HG03097 (cell line): ENCODE results near the gene ZDHHC5.
"Not testable (repeated sequence)": the region's sequence is repeated elsewhere in the genome, so short reads cannot be mapped to it uniquely, and the experiment has no call there.

Experiments used
- ATAC-seq: cut with Tn5 transposase; IDR thresholded peaks from one replicate; pipeline ENCODE4 v1.9.1; 2021; ENCODE audit not compliant: unreplicated experiment, low FRiP score

ZDHHC5 gene

GRCh38 chr11:57644748-57645688, 22.9 kb upstream of the ZDHHC5 start:
- no peak for ATAC-seq

GRCh38 chr11:57645689-57646085, 22.2 kb upstream of the ZDHHC5 start:
- no peak for ATAC-seq

GRCh38 chr11:57646194-57646798, 21.6 kb upstream of the ZDHHC5 start:
- no peak for ATAC-seq

GRCh38 chr11:57646799-57647303, 21.1 kb upstream of the ZDHHC5 start:
- no peak for ATAC-seq

GRCh38 chr11:57647372-57647771, 20.5 kb upstream of the ZDHHC5 start:
- ATAC-seq: no peak

GRCh38 chr11:57647960-57648800, 19.7 kb upstream of the ZDHHC5 start:
- no peak for ATAC-seq

GRCh38 chr11:57648801-57649735, 18.8 kb upstream of the ZDHHC5 start:
- no peak for ATAC-seq

- no peak for ATAC-seq
Observed at GRCh38 chr11:57649826-57650738, 17.8 kb upstream of the ZDHHC5 start, which contains the start of gene YPEL4. TSS of gene YPEL4 (minus strand) at chr11:57649912. CDS start at chr11:57647107, 2,805 bp downstream.

- no peak for ATAC-seq
Observed at GRCh38 chr11:57650739-57651090, 17.2 kb upstream of the ZDHHC5 start.

- no peak for ATAC-seq
Observed at GRCh38 chr11:57651408-57651807, 16.5 kb upstream of the ZDHHC5 start.

- not testable (repeated sequence) for ATAC-seq
Observed at GRCh38 chr11:57652230-57652629, 15.7 kb upstream of the ZDHHC5 start.

GRCh38 chr11:57652662-57653061, 15.3 kb upstream of the ZDHHC5 start:
- ATAC-seq: no peak

- no peak for ATAC-seq
Observed at GRCh38 chr11:57653163-57653562, 14.8 kb upstream of the ZDHHC5 start.

- ATAC-seq: no peak
Observed at GRCh38 chr11:57656885-57657193, 11.1 kb upstream of the ZDHHC5 start.

GRCh38 chr11:57657194-57658022, 10.5 kb upstream of the ZDHHC5 start, which contains the start of gene CLP1:
TSS of gene CLP1 (plus strand) at chr11:57657762. CDS start at chr11:57659477, 1,715 bp downstream.
- peak; percentile 99 for ATAC-seq

- no peak for ATAC-seq
Observed at GRCh38 chr11:57658023-57658361, 9.9 kb upstream of the ZDHHC5 start.

GRCh38 chr11:57659669-57660068, 8.2 kb upstream of the ZDHHC5 start:
- ATAC-seq: no peak

- ATAC-seq: no peak
Observed at GRCh38 chr11:57662893-57663292, 5.0 kb upstream of the ZDHHC5 start.
